AG09319 (cell line): ENCODE measurements around the gene POFUT2.

ENCODE experiments used
- DNase-seq: peaks from one replicate; pipeline ENCODE4 v3.0.0-alpha.2; 2010; ENCODE audit warnings: low read depth; ENCODE audit errors: extremely low read depth
- CTCF ChIP-seq: IDR thresholded peaks from 2 replicates; pipeline ENCODE4 v1.5.1; 2011; ENCODE audit warnings: low read depth, mild to moderate bottlenecking, inconsistent platforms, low read length, moderate library complexity

Gene POFUT2

GRCh38 chr21:45270306-45270821 is 17.3 kb downstream of the POFUT2 start:
- TF ChIP-seq CTCF = peak; percentile 10
- no peak for DNase-seq

- no peak for DNase-seq
- TF ChIP-seq CTCF = no peak
Measured at GRCh38 chr21:45269861-45270260, 17.8 kb downstream of the POFUT2 start.

- no peak for TF ChIP-seq CTCF
- no peak for DNase-seq
Measured at GRCh38 chr21:45267390-45267760, 20.3 kb downstream of the POFUT2 start.

GRCh38 chr21:45266518-45267389 is 20.9 kb downstream of the POFUT2 start:
- no peak for DNase-seq
- TF ChIP-seq CTCF = no peak

GRCh38 chr21:45265721-45266517 is 21.8 kb downstream of the POFUT2 start:
- TF ChIP-seq CTCF = no peak
- no peak for DNase-seq

- no peak for DNase-seq
- no peak for TF ChIP-seq CTCF
Measured at GRCh38 chr21:45264912-45265515, 22.7 kb downstream of the POFUT2 start.
